Embryonic facial prominence (tissue), 1 donor: ENCODE measurements around the gene SNX33.

ENCODE experiments used
- DNase-seq: peaks from one replicate; pipeline ENCODE4 v3.0.0-alpha.2; 2016; ENCODE audit errors: extremely low spot score

SNX33 gene

GRCh38 chr15:75641179-75641503, 6.6 kb upstream of the SNX33 start:
- DNase-seq = no peak

GRCh38 chr15:75641603-75642002, 6.1 kb upstream of the SNX33 start:
- DNase-seq = no peak

GRCh38 chr15:75644376-75644775, 3.3 kb upstream of the SNX33 start:
- DNase-seq = no peak

- no peak for DNase-seq
Observed at GRCh38 chr15:75646112-75646943, 1.4 kb upstream of the SNX33 start.

- DNase-seq = no peak
Observed at GRCh38 chr15:75646944-75647364, 758 bp upstream of the SNX33 start.

GRCh38 chr15:75648156-75649000, 666 bp downstream of the SNX33 start:
- no peak for DNase-seq

GRCh38 chr15:75649045-75649761, 1.5 kb downstream of the SNX33 start:
- no peak for DNase-seq

GRCh38 chr15:75649848-75650247, 2.1 kb downstream of the SNX33 start:
- DNase-seq = no peak

- DNase-seq = no peak
Observed at GRCh38 chr15:75650908-75651809, 3.4 kb downstream of the SNX33 start.

GRCh38 chr15:75651810-75652543, 4.3 kb downstream of the SNX33 start:
- DNase-seq = no peak

GRCh38 chr15:75653347-75653913, 5.7 kb downstream of the SNX33 start:
- no peak for DNase-seq

GRCh38 chr15:75654201-75654907, 6.6 kb downstream of the SNX33 start:
- no peak for DNase-seq

GRCh38 chr15:75655931-75656330, 8.2 kb downstream of the SNX33 start:
- no peak for DNase-seq

GRCh38 chr15:75656331-75656730, 8.6 kb downstream of the SNX33 start:
- no peak for DNase-seq

GRCh38 chr15:75656813-75657212, 9.1 kb downstream of the SNX33 start:
- DNase-seq = no peak

- DNase-seq = no peak
Observed at GRCh38 chr15:75659141-75659771, 11.5 kb downstream of the SNX33 start.

GRCh38 chr15:75659928-75660645, 12.4 kb downstream of the SNX33 start:
- no peak for DNase-seq

GRCh38 chr15:75661100-75661755, 13.5 kb downstream of the SNX33 start:
- no peak for DNase-seq
